ENCODE data around the gene C15orf61. TPM values are rescaled to one million over a fixed set of nuclear protein-coding genes. Genes with fewer than 3 reads are reported as not detected.
A peak's percentile ranks its signal among the peaks of the same experiment; 100 is the strongest.

C15orf61 gene
- total RNA-seq, 1 experiment from 2014 or later, result 3.9 TPM

GRCh38 chr15:67534360-67534759 is 13.4 kb downstream of the C15orf61 start:
- Histone ChIP-seq H3F3A (ENCODE audit: low read length, unreplicated experiment) (no peaks in the 10 kb centered on the region), H3K4me1 (ENCODE audit: insufficient read depth, low read length) (peaks cover 13% of the 10 kb centered on the region), H3K9ac (ENCODE audit: low read length) (no peak overlapping the region), H3K9me3 (ENCODE audit: low read length) (no peaks in the 10 kb centered on the region), H2AFZ (ENCODE audit: low read length) (no peak overlapping the region), H4K20me1 (ENCODE audit: low read length) (no peaks in the 10 kb centered on the region), H3K27me3 (ENCODE audit: low read length) (no peaks in the 10 kb centered on the region), H3K36me3 (ENCODE audit: low read depth, low read length) (no peaks in the 10 kb centered on the region), H3K79me2 (ENCODE audit: low read length) (no peaks in the 10 kb centered on the region), H3K9me2 (replicated peaks; ENCODE audit: low read length) (no peaks in the 10 kb centered on the region), H3K27ac (ENCODE audit: low read length) (no peak overlapping the region), H3K4me3 (ENCODE audit: low read length) (no peak overlapping the region), H3K4me2 (ENCODE audit: low read length) (no peak overlapping the region)
- ChIA-PET CTCF (no interaction called here), POLR2A (ENCODE audit: unreplicated experiment) (no interaction called here)
- BruUV-seq (replicated peaks), result no TSS peak
- TF ChIP-seq EZH2phosphoT487 (IDR thresholded peaks at IDR 0.05; ENCODE audit: borderline replicate concordance, low read length) (no peak), CTCF (conservative IDR thresholded peaks at IDR 0.05; ENCODE audit: low read depth, low read length) (no peak), EZH2 (IDR thresholded peaks at IDR 0.05; ENCODE audit: low read length, unreplicated experiment) (no peak)
- DNase-seq, result no peak
- no peak for ATAC-seq
- intact Hi-C loops (cut with micrococcal nuclease), result no loop called here

- Histone ChIP-seq H3K27ac (ENCODE audit: low read length) (no peak overlapping the region), H3K9me2 (replicated peaks; ENCODE audit: low read length) (no peaks in the 10 kb centered on the region), H3K4me3 (ENCODE audit: low read length) (no peak overlapping the region), H3F3A (ENCODE audit: low read length, unreplicated experiment) (no peaks in the 10 kb centered on the region), H2AFZ (ENCODE audit: low read length) (no peak overlapping the region), H4K20me1 (ENCODE audit: low read length) (no peaks in the 10 kb centered on the region), H3K36me3 (ENCODE audit: low read depth, low read length) (no peaks in the 10 kb centered on the region), H3K9me3 (ENCODE audit: low read length) (no peaks in the 10 kb centered on the region), H3K4me1 (ENCODE audit: insufficient read depth, low read length) (peaks cover 8% of the 10 kb centered on the region), H3K27me3 (ENCODE audit: low read length) (no peaks in the 10 kb centered on the region), H3K9ac (ENCODE audit: low read length) (no peak overlapping the region), H3K79me2 (ENCODE audit: low read length) (peaks cover 5% of the 10 kb centered on the region; the same call in 1 of the 2 replicates), H3K4me2 (ENCODE audit: low read length) (no peak overlapping the region)
- TF ChIP-seq EZH2phosphoT487 (IDR thresholded peaks at IDR 0.05; ENCODE audit: borderline replicate concordance, low read length), result no peak
- TF ChIP-seq EZH2 (IDR thresholded peaks at IDR 0.05; ENCODE audit: low read length, unreplicated experiment), result no peak
- no peak for TF ChIP-seq CTCF (conservative IDR thresholded peaks at IDR 0.05; ENCODE audit: low read depth, low read length)
- no TSS peak for BruUV-seq (replicated peaks)
- CTCF ChIA-PET, result no interaction called here
- POLR2A ChIA-PET (ENCODE audit: unreplicated experiment), result no interaction called here
- ATAC-seq (no peak), DNase-seq (no peak)
- intact Hi-C loops (cut with micrococcal nuclease), result no loop called here
These were observed 16.8 kb downstream of the C15orf61 start for GRCh38 chr15:67537771-67538170.

GRCh38 chr15:67542420-67543347 is 21.8 kb downstream of the C15orf61 start, which contains the start of gene MAP2K5:
Gene MAP2K5 (plus strand): TSS chr15:67542703. CDS start chr15:67543336, 633 bp downstream.
- peaks cover 16% of the 10 kb centered on the region for H3K4me1 ChIP-seq (ENCODE audit: insufficient read depth, low read length)
- intact Hi-C loops (cut with micrococcal nuclease), result no loop called here
- BruUV-seq (replicated peaks), result no TSS peak
- H3K9ac ChIP-seq (ENCODE audit: low read length), result peak within 1 kb of the TSS; percentile 83
- no peaks in the 10 kb centered on the region for H3F3A ChIP-seq (ENCODE audit: low read length, unreplicated experiment)
- no peaks in the 10 kb centered on the region for H3K9me2 ChIP-seq (replicated peaks; ENCODE audit: low read length)
- H3K4me3 ChIP-seq (ENCODE audit: low read length), result peak within 1 kb of the TSS; percentile 95
- peaks cover 14% of the 10 kb centered on the region; the same call in 1 of the 2 replicates for H3K79me2 ChIP-seq (ENCODE audit: low read length)
- peak within 1 kb of the TSS; percentile 22; the same call in 1 of the 2 replicates for H3K27ac ChIP-seq (ENCODE audit: low read length)
- ATAC-seq, result peak; percentile 81
- TF ChIP-seq EZH2phosphoT487 (IDR thresholded peaks at IDR 0.05; ENCODE audit: borderline replicate concordance, low read length), result no peak
- TF ChIP-seq EZH2 (IDR thresholded peaks at IDR 0.05; ENCODE audit: low read length, unreplicated experiment), result no peak
- TF ChIP-seq CTCF (conservative IDR thresholded peaks at IDR 0.05; ENCODE audit: low read depth, low read length), result no peak
- peak within 1 kb of the TSS; percentile 99 for H3K4me2 ChIP-seq (ENCODE audit: low read length)
- no peaks in the 10 kb centered on the region for H3K9me3 ChIP-seq (ENCODE audit: low read length)
- DNase-seq, result peak; percentile 71
- peak within 1 kb of the TSS; percentile 97 for H2AFZ ChIP-seq (ENCODE audit: low read length)
- H4K20me1 ChIP-seq (ENCODE audit: low read length), result no peaks in the 10 kb centered on the region
- H3K36me3 ChIP-seq (ENCODE audit: low read depth, low read length), result no peaks in the 10 kb centered on the region
- POLR2A ChIA-PET (ENCODE audit: unreplicated experiment), result interaction anchor here (0.6 kb wide), 1 partner anchor 296 kb away, joined by 3 read pairs; no protein-coding TSS in a partner anchor
- H3K27me3 ChIP-seq (ENCODE audit: low read length), result no peaks in the 10 kb centered on the region
- CTCF ChIA-PET, result no interaction called here
